ENCODE measurements around the gene DYRK1B.

- TF ChIP-seq EZH2 (IDR thresholded peaks at IDR 0.05; ENCODE audit: insufficient read depth, low read length) (no peak), CTCF (IDR thresholded peaks at IDR 0.05; ENCODE audit: insufficient read depth, low read depth, low read length) (no peak)
Measured at GRCh38 chr19:39867133-39867532, 33.2 kb upstream of the DYRK1B start.

Measured in astrocyte (in vitro differentiated cells and primary cell).